Neural progenitor cell (in vitro differentiated cells): ENCODE measurements around the gene VASH2. TPM values are rescaled to one million over a fixed set of nuclear protein-coding genes. Genes with fewer than 3 reads are reported as not detected.

Experiments
- DNase-seq: peaks from one replicate; pipeline ENCODE4 v3.0.0-alpha.2; 2016; ENCODE audit warnings: low spot score
- H2AFZ ChIP-seq: fragments of 200-600 bp; sonication (generic); replicated peaks from 2 replicates; pipeline ENCODE4 v1.6.1; 2016; ENCODE audit warnings: antibody characterized with exemption
- H3F3A ChIP-seq: fragments of 200-600 bp; sonication (generic); 2 replicates; pipeline ENCODE4 v1.6.1; 2016; ENCODE audit warnings: antibody characterized with exemption, low read depth
- H3K27ac ChIP-seq: fragments of 200-600 bp; sonication (generic); 2 replicates; pipeline ENCODE4 v1.5.1; 2016; ENCODE audit warnings: mild to moderate bottlenecking
- H3K27me3 ChIP-seq: fragments of 200-600 bp; sonication (generic); 2 replicates; pipeline ENCODE4 v1.6.1; 2016; ENCODE audit warnings: mild to moderate bottlenecking, moderate library complexity
- H3K36me3 ChIP-seq: fragments of 200-600 bp; sonication (generic); 2 replicates; pipeline ENCODE4 v1.5.1; 2016
- H3K4me1 ChIP-seq: fragments of 200-600 bp; sonication (generic); 2 replicates; pipeline ENCODE4 v1.6.1; 2016; ENCODE audit warnings: mixed run types
- H3K4me2 ChIP-seq: fragments of 200-600 bp; sonication (generic); 2 replicates; pipeline ENCODE4 v1.6.1; 2016
- H3K4me3 ChIP-seq: fragments of 200-600 bp; sonication (generic); 2 replicates; pipeline ENCODE4 v1.5.1; 2016
- H3K79me2 ChIP-seq: fragments of 200-600 bp; sonication (generic); 2 replicates; pipeline ENCODE4 v1.6.1; 2016; ENCODE audit warnings: low read depth
- H3K9ac ChIP-seq: fragments of 200-600 bp; sonication (generic); 2 replicates; pipeline ENCODE4 v1.6.1; 2016
- H3K9me3 ChIP-seq: fragments of 200-600 bp; sonication (generic); 2 replicates; pipeline ENCODE4 v1.5.1; 2016; ENCODE audit warnings: low read depth
- H4K20me1 ChIP-seq: fragments of 200-600 bp; sonication (generic); 2 replicates; pipeline ENCODE4 v1.6.1; 2016; ENCODE audit warnings: low read depth
- H3K27ac Mint-ChIP-seq: 3 replicates; pipeline ENCODE4 v1.8.0; 2021; ENCODE audit warnings: mixed read lengths
- H3K27me3 Mint-ChIP-seq: 2 replicates; pipeline ENCODE4 v1.8.0; 2022; ENCODE audit warnings: low read depth, mild to moderate bottlenecking, inconsistent platforms, moderate library complexity, mixed read lengths; ENCODE audit not compliant: insufficient read depth
- H3K36me3 Mint-ChIP-seq: 3 replicates; pipeline ENCODE4 v1.8.0; 2021; ENCODE audit warnings: mixed read lengths
- H3K4me1 Mint-ChIP-seq: 3 replicates; pipeline ENCODE4 v1.8.0; 2021; ENCODE audit warnings: mixed read lengths
- H3K4me3 Mint-ChIP-seq: 3 replicates; pipeline ENCODE4 v1.8.0; 2021; ENCODE audit warnings: mild to moderate bottlenecking, moderate library complexity, mixed read lengths
- H3K9me3 Mint-ChIP-seq: 3 replicates; pipeline ENCODE4 v1.8.0; 2020; ENCODE audit warnings: mixed read lengths
- CTCF ChIP-seq: fragments of 200-600 bp; sonication (generic); IDR thresholded peaks from 2 replicates; pipeline ENCODE4 v1.5.1; 2017; ENCODE audit warnings: antibody characterized with exemption, mild to moderate bottlenecking
- EZH2 ChIP-seq: fragments of 200-600 bp; sonication (generic); IDR thresholded peaks from 2 replicates; pipeline ENCODE4 v1.6.1; 2017; ENCODE audit warnings: antibody characterized with exemption, mild to moderate bottlenecking, moderate library complexity
- EZH2phosphoT487 ChIP-seq: fragments of 200-600 bp; sonication (generic); IDR thresholded peaks from 2 replicates; pipeline ENCODE4 v1.6.1; 2017; ENCODE audit warnings: antibody characterized with exemption
- total RNA-seq: library from RNA; depleted of rRNA; stranded (reverse); fragments of >200 nt; gene quantifications from 2 replicates; pipeline ENCODE4 v1.2.3, GENCODE V29; 2015; ENCODE audit warnings: low replicate concordance

VASH2 gene
- total RNA-seq, 1 donor from 2014 or later: 5.2 TPM

- H3K4me1 ChIP-seq: peaks cover 15% of the 10 kb centered on the region
- Mint-ChIP-seq H3K4me3 (no peak overlapping the region), H3K27ac (no peak overlapping the region), H3K9me3 (no peaks in the 10 kb centered on the region), H3K4me1 (peaks cover 18% of the 10 kb centered on the region), H3K36me3 (no peaks in the 10 kb centered on the region), H3K27me3 (peaks cover 17% of the 10 kb centered on the region)
- H2AFZ ChIP-seq: no peak overlapping the region
- H3K79me2 ChIP-seq: no peaks in the 10 kb centered on the region
- H3K36me3 ChIP-seq: no peaks in the 10 kb centered on the region
- DNase-seq: no peak
- no peaks in the 10 kb centered on the region for H3K27me3 ChIP-seq
- no peaks in the 10 kb centered on the region for H3K9me3 ChIP-seq
- no peak overlapping the region for H3K9ac ChIP-seq
- H3K4me2 ChIP-seq: no peak overlapping the region
- TF ChIP-seq EZH2 (no peak), EZH2phosphoT487 (no peak), CTCF (no peak)
- no peak overlapping the region for H3K4me3 ChIP-seq
- H4K20me1 ChIP-seq: no peaks in the 10 kb centered on the region
- no peak overlapping the region for H3K27ac ChIP-seq
- peaks cover 25% of the 10 kb centered on the region for H3F3A ChIP-seq
Observed at GRCh38 chr1:212930986-212931678, 19.2 kb upstream of the VASH2 start.

- H3K79me2 ChIP-seq: no peaks in the 10 kb centered on the region
- H3K27me3 Mint-ChIP-seq: peaks cover 7% of the 10 kb centered on the region
- no peaks in the 10 kb centered on the region for H3K36me3 ChIP-seq
- H3K9ac ChIP-seq: no peak overlapping the region
- H3K9me3 ChIP-seq: no peaks in the 10 kb centered on the region
- no peaks in the 10 kb centered on the region for H3K9me3 Mint-ChIP-seq
- H3F3A ChIP-seq: peaks cover 5% of the 10 kb centered on the region
- peaks cover 5% of the 10 kb centered on the region for H3K4me1 Mint-ChIP-seq
- H3K27ac Mint-ChIP-seq: no peak overlapping the region
- H3K27me3 ChIP-seq: no peaks in the 10 kb centered on the region
- peaks cover 3% of the 10 kb centered on the region for H3K4me1 ChIP-seq
- H3K4me3 ChIP-seq: no peak overlapping the region
- no peak overlapping the region for H3K4me3 Mint-ChIP-seq
- TF ChIP-seq EZH2: no peak
- no peak for TF ChIP-seq CTCF
- TF ChIP-seq EZH2phosphoT487: no peak
- no peaks in the 10 kb centered on the region for H4K20me1 ChIP-seq
- H3K4me2 ChIP-seq: no peak overlapping the region
- no peaks in the 10 kb centered on the region for H3K36me3 Mint-ChIP-seq
- no peak for DNase-seq
- no peak overlapping the region for H3K27ac ChIP-seq
- no peak overlapping the region for H2AFZ ChIP-seq
Observed at GRCh38 chr1:212933815-212934471, 16.4 kb upstream of the VASH2 start.

GRCh38 chr1:212935387-212935981 lies 14.9 kb upstream of the VASH2 start:
- Histone ChIP-seq H2AFZ (no peak overlapping the region), H3K9me3 (no peaks in the 10 kb centered on the region), H3F3A (no peaks in the 10 kb centered on the region), H3K4me2 (no peak overlapping the region), H3K27me3 (no peaks in the 10 kb centered on the region), H3K36me3 (no peaks in the 10 kb centered on the region), H3K4me1 (no peaks in the 10 kb centered on the region), H3K9ac (no peak overlapping the region), H3K79me2 (no peaks in the 10 kb centered on the region), H3K27ac (no peak overlapping the region), H3K4me3 (no peak overlapping the region), H4K20me1 (no peaks in the 10 kb centered on the region)
- TF ChIP-seq CTCF: no peak
- TF ChIP-seq EZH2: no peak
- no peak for TF ChIP-seq EZH2phosphoT487
- H3K4me1 Mint-ChIP-seq: no peaks in the 10 kb centered on the region
- H3K27me3 Mint-ChIP-seq: peaks cover 9% of the 10 kb centered on the region
- no peak overlapping the region for H3K4me3 Mint-ChIP-seq
- H3K9me3 Mint-ChIP-seq: peaks cover 5% of the 10 kb centered on the region
- peaks cover 3% of the 10 kb centered on the region for H3K36me3 Mint-ChIP-seq
- DNase-seq: no peak
- H3K27ac Mint-ChIP-seq: no peak overlapping the region
